IMR-90 (cell line): ENCODE measurements around the gene GLRX5. TPM values are rescaled to one million over a fixed set of nuclear protein-coding genes. Genes with fewer than 3 reads are reported as not detected.
A peak's percentile ranks its signal among the peaks of the same experiment; 100 is the strongest.

Source experiments
- ATAC-seq: fragments of 200-7000 bp; cut with Tn5 transposase; 2 replicates; pipeline ENCODE4 v1.9.1; 2020; ENCODE audit warnings: low read depth, mild to moderate bottlenecking, moderate library complexity
- BruUV-seq: library from RNA; stranded (reverse); fragments of 400-500 nt; replicated peaks from 2 replicates; lab custom pipeline; 2021; lab: Mats Ljungman, UMichigan
- CTCF ChIA-PET: fragments of 300-600 bp; formaldehyde crosslinking; extraction: SDS; loops from one replicate; lab custom pipeline; 2021; ENCODE audit warnings: antibody characterized with exemption; lab: Yijun Ruan, JAX
- POLR2A ChIA-PET: fragments of 300-600 bp; sonication (Branson Sonifier 250); formaldehyde crosslinking; loops from one replicate; lab custom pipeline; 2022; ENCODE audit warnings: antibody characterized with exemption; ENCODE audit not compliant: unreplicated experiment; lab: Charles Lee
- DNase-seq: peaks from one replicate; pipeline ENCODE4 v3.0.0; 2013
- H2AFZ ChIP-seq: replicated peaks from 2 replicates; pipeline ENCODE3; 2013; ENCODE audit warnings: low read length, mild to moderate bottlenecking; ENCODE audit not compliant: poor library complexity
- H2AK5ac ChIP-seq: 2 replicates; pipeline ENCODE4 v1.6.1; 2013; ENCODE audit warnings: low read depth, low read length, inconsistent platforms
- H2AK9ac ChIP-seq: replicated peaks from 2 replicates; pipeline ENCODE3; 2013; ENCODE audit warnings: mild to moderate bottlenecking, low read depth, low read length, moderate library complexity; ENCODE audit not compliant: poor library complexity
- H2BK120ac ChIP-seq: 2 replicates; pipeline ENCODE4 v1.6.1; 2013; ENCODE audit warnings: low read depth, low read length, inconsistent platforms
- H2BK15ac ChIP-seq: 3 replicates; pipeline ENCODE4 v1.6.1; 2013; ENCODE audit warnings: low read depth, low read length, inconsistent platforms
- H2BK20ac ChIP-seq: 2 replicates; pipeline ENCODE4 v1.6.1; 2013; ENCODE audit warnings: low read depth, mild to moderate bottlenecking, inconsistent platforms, low read length, moderate library complexity
- H2BK5ac ChIP-seq: 2 replicates; pipeline ENCODE4 v1.6.1; 2013; ENCODE audit warnings: mild to moderate bottlenecking, low read depth, low read length, inconsistent platforms; ENCODE audit not compliant: poor library complexity, severe bottlenecking
- H3K14ac ChIP-seq: replicated peaks from 2 replicates; pipeline ENCODE4 v1.6.1; 2013; ENCODE audit warnings: low read depth, low read length, inconsistent platforms
- H3K18ac ChIP-seq: 2 replicates; pipeline ENCODE4 v1.6.1; 2013; ENCODE audit warnings: low read depth, low read length, control low read depth
- H3K23ac ChIP-seq: 2 replicates; pipeline ENCODE4 v1.6.1; 2013; ENCODE audit warnings: low read depth, low read length, inconsistent platforms
- H3K27ac ChIP-seq: 2 replicates; pipeline ENCODE4 v1.5.1; 2013; ENCODE audit warnings: mild to moderate bottlenecking, control low read depth, low read length; ENCODE audit not compliant: insufficient read depth
- H3K27me3 ChIP-seq: 2 replicates; pipeline ENCODE4 v1.6.1; 2013; ENCODE audit warnings: low read length; ENCODE audit not compliant: control insufficient read depth, insufficient read depth
- H3K36me3 ChIP-seq: 2 replicates; pipeline ENCODE4 v1.6.1; 2013; ENCODE audit warnings: low read length, mixed read lengths; ENCODE audit not compliant: control insufficient read depth, insufficient read depth
- H3K4ac ChIP-seq: 2 replicates; pipeline ENCODE4 v1.6.1; 2013; ENCODE audit warnings: low read depth, low read length, inconsistent platforms
- H3K4me1 ChIP-seq: 2 replicates; pipeline ENCODE4 v1.6.1; 2013; ENCODE audit warnings: low read length, mixed read lengths; ENCODE audit not compliant: control insufficient read depth, insufficient read depth
- H3K4me2 ChIP-seq: 2 replicates; pipeline ENCODE4 v1.6.1; 2013; ENCODE audit warnings: low read depth, mild to moderate bottlenecking, control low read depth, low read length, moderate library complexity
- H3K4me3 ChIP-seq: 2 replicates; pipeline ENCODE4 v1.5.1; 2013; ENCODE audit warnings: low read depth, mild to moderate bottlenecking, control low read depth, low read length, moderate library complexity; ENCODE audit not compliant: insufficient read depth
- H3K56ac ChIP-seq: 2 replicates; pipeline ENCODE4 v1.6.1; 2013; ENCODE audit warnings: low read length, inconsistent platforms; ENCODE audit not compliant: insufficient read depth; ENCODE audit errors: extremely low read depth
- H3K79me1 ChIP-seq, 2 experiments: 2 replicates each; pipeline ENCODE4 v1.6.1; 2013; ENCODE audit warnings: low read length in 2 of 2, inconsistent platforms in 1 of 2, low read depth in 1 of 2
- H3K9ac ChIP-seq: 2 replicates; pipeline ENCODE4 v1.6.1; 2013; ENCODE audit warnings: low read depth, low read length, control low read depth
- H3K9me1 ChIP-seq: 2 replicates; pipeline ENCODE4 v1.6.1; 2013; ENCODE audit warnings: low read length, inconsistent platforms; ENCODE audit not compliant: insufficient read depth
- H3K9me3 ChIP-seq: 2 replicates; pipeline ENCODE4 v1.6.1; 2013; ENCODE audit warnings: low read length; ENCODE audit not compliant: control insufficient read depth, insufficient read depth
- H4K20me1 ChIP-seq: 2 replicates; pipeline ENCODE4 v1.6.1; 2013; ENCODE audit warnings: low read length, inconsistent platforms; ENCODE audit not compliant: insufficient read depth
- H4K5ac ChIP-seq: 2 replicates; pipeline ENCODE4 v1.6.1; 2013; ENCODE audit warnings: mild to moderate bottlenecking, low read depth, low read length, control low read depth
- H4K8ac ChIP-seq, 2 experiments: 2 replicates each; pipeline ENCODE4 v1.6.1; 2013; ENCODE audit warnings: low read depth in 2 of 2, low read length in 2 of 2, control low read depth in 1 of 2, inconsistent platforms in 1 of 2
- H4K91ac ChIP-seq: 2 replicates; pipeline ENCODE4 v1.6.1; 2013; ENCODE audit warnings: low read depth, low read length, inconsistent platforms; ENCODE audit not compliant: insufficient read depth
- CEBPB ChIP-seq: IDR thresholded peaks from 2 replicates; pipeline ENCODE4 v1.6.1; 2012; ENCODE audit warnings: low read depth, low read length, improper control_type of control experiment
- MAZ ChIP-seq: IDR thresholded peaks from 2 replicates; pipeline ENCODE4 v1.6.1; 2012; ENCODE audit warnings: low read depth, mild to moderate bottlenecking, low read length, improper control_type of control experiment, moderate library complexity, borderline replicate concordance
- POLR2A ChIP-seq: IDR thresholded peaks from 2 replicates; pipeline ENCODE4 v1.6.1; 2012; ENCODE audit warnings: mild to moderate bottlenecking, low read depth, low read length
- SMC3 ChIP-seq: fragments of 150-350 bp; IDR thresholded peaks from 2 replicates; pipeline ENCODE4 v1.6.1; 2016; ENCODE audit warnings: low read depth, mild to moderate bottlenecking, antibody characterized with exemption, low read length, moderate library complexity
- WGBS, 2 experiments: methylation state at CpG; one replicate each; pipeline versions ENCODE4 v1.1.5 to v1.1.7; 2013; ENCODE audit warnings: missing lambda C conversion rate in 2 of 2; ENCODE audit not compliant: insufficient read length in 1 of 2; ENCODE audit errors: extremely low coverage in 2 of 2; 5-methylcytosine and 5-hydroxymethylcytosine counted together
- dilution Hi-C: fragments of 300-500 bp; cut with HindIII; formaldehyde crosslinking; loops from one replicate; pipeline ENCODE4 v1.14.3; 2018; ENCODE audit warnings: low sequenced_read_pairs; ENCODE audit not compliant: unreplicated experiment
- in situ Hi-C: fragments of 300-500 bp; cut with MboI; formaldehyde crosslinking; loops from 3 replicates; pipeline ENCODE4 v1.14.3; 2019; ENCODE audit warnings: low sequenced_read_pairs, inconsistent platforms, mixed read lengths
- intact Hi-C: fragments of 100-400 bp; cut with micrococcal nuclease; formaldehyde crosslinking; loops from 2 replicates; pipeline ENCODE4 v1.10.0; 2022
- polyA plus RNA-seq, 3 experiments: library from polyadenylated mRNA; depleted of rRNA; stranded (reverse); fragments of >200 nt; gene quantifications; 2 replicates each; pipeline ENCODE4 v1.2.3, GENCODE V29; 2012; ENCODE audit warnings: low replicate concordance in 1 of 3
- total RNA-seq: library from RNA; depleted of rRNA; stranded (reverse); fragments of >200 nt; gene quantifications from 2 replicates; pipeline ENCODE4 v1.2.3, GENCODE V29; 2012

Gene GLRX5
- total and polyA plus RNA-seq, 2 of the 4 experiments (the other 2 are of a cell fraction): 32.4 to 40.4 TPM

DNA sequence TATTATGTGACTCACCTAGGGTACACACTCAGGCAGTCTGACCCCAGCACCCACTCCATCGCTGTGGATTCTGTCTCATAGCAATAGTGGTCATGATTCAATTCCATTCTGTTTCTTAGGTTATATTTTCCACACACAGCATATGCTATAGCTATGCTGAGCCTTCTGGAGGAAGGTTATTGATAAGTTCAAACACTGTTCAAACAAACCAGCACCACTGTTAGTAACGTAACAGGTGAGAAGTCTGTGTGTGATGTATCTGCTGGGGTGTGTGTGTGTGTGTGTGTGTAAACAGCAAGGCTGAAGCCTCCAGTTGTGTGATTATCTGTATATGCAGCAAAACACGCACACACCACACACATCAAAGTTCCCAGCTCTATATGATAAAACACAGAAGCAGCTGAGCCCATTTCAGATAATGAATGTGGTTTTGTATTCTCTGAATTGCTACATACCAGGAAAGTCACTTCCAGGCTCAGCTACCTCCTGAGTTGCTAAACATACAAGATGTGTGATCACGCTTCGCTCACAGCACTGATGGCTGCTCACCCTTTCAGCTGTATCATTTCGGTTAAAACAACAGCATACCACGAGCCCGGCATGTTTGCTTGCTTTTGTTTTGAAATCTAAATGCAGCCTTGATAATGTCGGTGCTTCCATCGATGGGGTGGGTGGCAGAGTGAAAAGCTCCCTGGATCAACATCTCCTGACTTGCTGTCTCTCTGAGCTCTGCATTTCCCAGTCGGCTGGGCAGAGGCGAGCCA is 11.6 kb upstream of the GLRX5 start:
- Histone ChIP-seq H3K9ac (peak overlapping the region; percentile 59), H3K4ac (peak overlapping the region; percentile 97), H3K4me2 (peak overlapping the region; percentile 67), H3K18ac (peak overlapping the region; percentile 80), H3K9me1 (peaks cover 35% of the 10 kb centered on the region), H3K14ac (peak overlapping the region; percentile 94), H3K4me3 (peak overlapping the region; percentile 3; the same call in 1 of the 2 replicates), H3K4me1 (peaks cover 48% of the 10 kb centered on the region), H4K5ac (peak overlapping the region; percentile 88), H3K23ac (peak overlapping the region; percentile 88), H2BK15ac (peak overlapping the region; percentile 71; the same call in 2 of the 3 replicates), H2BK120ac (peak overlapping the region; percentile 98), H3K56ac (peak overlapping the region; percentile 86; the same call in 1 of the 2 replicates), H3K79me1 (peaks cover 9 to 53% of the 10 kb centered on the region in 2 experiments; a peak in 3 of 4 replicates), H2AK9ac (peak overlapping the region; percentile 86), H3K27ac (peak overlapping the region; percentile 89), H4K8ac (peak overlapping the region; percentile 59 to 97), H3K36me3 (no peaks in the 10 kb centered on the region), H2AK5ac (peak overlapping the region; percentile 92; the same call in 1 of the 2 replicates), H4K20me1 (no peaks in the 10 kb centered on the region), H3K27me3 (no peaks in the 10 kb centered on the region), H2AFZ (peak overlapping the region; percentile 36), H4K91ac (peak overlapping the region; percentile 96), H3K9me3 (no peaks in the 10 kb centered on the region), H2BK5ac (peak overlapping the region; percentile 94), H2BK20ac (peak overlapping the region; percentile 95)
- in situ Hi-C loops: loop anchor here (25.0 kb wide), 1 partner anchor 386 kb away; no protein-coding TSS in a partner anchor
- WGBS, 2 experiments: no CpG with 5 or more reads among the region's 12 CpGs
- no TSS peak for BruUV-seq
- peak; percentile 5 for ATAC-seq
- TF ChIP-seq MAZ: no peak
- TF ChIP-seq SMC3: no peak
- peak; percentile 44; the same call in 1 of the 2 replicates for TF ChIP-seq POLR2A
- TF ChIP-seq CEBPB: no peak
- ChIA-PET CTCF (interaction anchor here (0.6 to 1.3 kb wide), 4 partner anchors 70 to 804 kb away, joined by 3 to 11 read pairs (median 4); no protein-coding TSS in a partner anchor), POLR2A (interaction anchor here (1.0 kb wide), 1 partner anchor 8 kb away, joined by 3 read pairs; no protein-coding TSS in a partner anchor)
- intact Hi-C loops: no loop called here
- dilution Hi-C loops: no loop called here
- peak; percentile 55 for DNase-seq
